Panc1 (cell line): ENCODE measurements around the gene WBP2. TPM values are rescaled to one million over a fixed set of nuclear protein-coding genes. Genes with fewer than 3 reads are reported as not detected.

ENCODE experiments used
- ATAC-seq: fragments of 200-7000 bp; cut with Tn5 transposase; 2 replicates; pipeline ENCODE4 v1.9.1; 2020; ENCODE audit warnings: mild to moderate bottlenecking, moderate library complexity
- BruUV-seq: library from RNA; stranded (reverse); fragments of 400-500 nt; replicated peaks from 2 replicates; lab custom pipeline; 2021; lab: Mats Ljungman, UMichigan
- CTCF ChIA-PET: fragments of 300-600 bp; sonication (Branson Sonifier 250); formaldehyde crosslinking; loops from one replicate; lab custom pipeline; 2022; ENCODE audit warnings: antibody characterized with exemption; lab: Charles Lee
- POLR2A ChIA-PET: fragments of 300-600 bp; sonication (Branson Sonifier 250); formaldehyde crosslinking; loops from one replicate; lab custom pipeline; 2022; ENCODE audit warnings: antibody characterized with exemption; lab: Charles Lee
- DNase-seq: peaks from one replicate; pipeline ENCODE4 v3.0.0-alpha.2; 2010; ENCODE audit warnings: low read depth, low spot score
- H3K27ac ChIP-seq: 2 replicates; pipeline ENCODE4 v1.5.1; 2011; ENCODE audit warnings: mild to moderate bottlenecking, low read length, inconsistent platforms
- H3K27me3 ChIP-seq: fragments of 200-500 bp; sonication (Bioruptor generic); 2 replicates; pipeline ENCODE4 v1.6.0; 2014; ENCODE audit warnings: low read length, inconsistent platforms; ENCODE audit not compliant: control insufficient read depth, insufficient read depth
- H3K36me3 ChIP-seq: fragments of 200-500 bp; sonication (Bioruptor generic); 2 replicates; pipeline ENCODE4 v1.5.1; 2014; ENCODE audit warnings: inconsistent platforms, mild to moderate bottlenecking, low read length, moderate library complexity; ENCODE audit not compliant: control insufficient read depth, insufficient read depth
- H3K4me1 ChIP-seq: 2 replicates; pipeline ENCODE4 v1.5.1; 2011; ENCODE audit warnings: inconsistent platforms, mild to moderate bottlenecking, low read length, moderate library complexity; ENCODE audit not compliant: control insufficient read depth, insufficient read depth
- H3K4me3 ChIP-seq, 2 experiments: 2 replicates each; pipeline ENCODE4 v1.5.1; 2011 to 2012; ENCODE audit warnings: low read depth in 2 of 2, low read length in 2 of 2, mild to moderate bottlenecking in 2 of 2, inconsistent platforms in 1 of 2, moderate library complexity in 1 of 2
- H3K9me3 ChIP-seq: fragments of 200-500 bp; sonication (Bioruptor generic); 2 replicates; pipeline ENCODE4 v1.5.1; 2014; ENCODE audit warnings: low read depth, mild to moderate bottlenecking, inconsistent platforms, low read length, moderate library complexity; ENCODE audit not compliant: control insufficient read depth, insufficient read depth
- POLR2AphosphoS5 ChIP-seq: IDR thresholded peaks from 2 replicates; pipeline ENCODE4 v1.6.1; 2012; ENCODE audit warnings: mild to moderate bottlenecking, low read depth, low read length, moderate library complexity
- SIN3A ChIP-seq: IDR thresholded peaks from 2 replicates; pipeline ENCODE4 v1.6.1; 2012; ENCODE audit warnings: low read depth, mild to moderate bottlenecking, low read length, moderate library complexity, borderline replicate concordance; ENCODE audit not compliant: insufficient read depth
- TCF7L2 ChIP-seq: IDR thresholded peaks from 2 replicates; pipeline ENCODE4 v1.6.1; 2011; ENCODE audit warnings: mild to moderate bottlenecking, low read depth, low read length, inconsistent platforms
- in situ Hi-C: cut with HindIII; loops from 2 replicates; pipeline ENCODE4 v1.10.0; 2016; ENCODE audit warnings: low sequenced_read_pairs, low pct_unique_long_range_greater_than_20kb
- intact Hi-C: fragments of 100-400 bp; cut with micrococcal nuclease; formaldehyde crosslinking; loops from one replicate; pipeline ENCODE4 v1.10.0; 2022; ENCODE audit not compliant: unreplicated experiment
- total RNA-seq: library from RNA; stranded (reverse); gene quantifications from one replicate; pipeline ENCODE4 v1.2.1, GENCODE V29; 2021; ENCODE audit not compliant: unreplicated experiment
- TF ChIP-seq, protein P1 (sequence below): fragments of 450-650 bp; IDR thresholded peaks from 2 replicates; pipeline ENCODE4 v1.5.1; 2017; ENCODE audit warnings: mild to moderate bottlenecking
- TF ChIP-seq, protein P2 (sequence below), 2 experiments: IDR thresholded peaks; 2 replicates each; pipeline ENCODE4 v1.6.1; 2011 to 2012; ENCODE audit warnings: low read depth in 2 of 2, control low read depth in 1 of 2, low read length in 1 of 2, mild to moderate bottlenecking in 1 of 2, moderate library complexity in 1 of 2; ENCODE audit not compliant: insufficient read depth in 1 of 2

Gene WBP2
- total RNA-seq, 1 experiment from 2014 or later: 163 TPM

DNA sequence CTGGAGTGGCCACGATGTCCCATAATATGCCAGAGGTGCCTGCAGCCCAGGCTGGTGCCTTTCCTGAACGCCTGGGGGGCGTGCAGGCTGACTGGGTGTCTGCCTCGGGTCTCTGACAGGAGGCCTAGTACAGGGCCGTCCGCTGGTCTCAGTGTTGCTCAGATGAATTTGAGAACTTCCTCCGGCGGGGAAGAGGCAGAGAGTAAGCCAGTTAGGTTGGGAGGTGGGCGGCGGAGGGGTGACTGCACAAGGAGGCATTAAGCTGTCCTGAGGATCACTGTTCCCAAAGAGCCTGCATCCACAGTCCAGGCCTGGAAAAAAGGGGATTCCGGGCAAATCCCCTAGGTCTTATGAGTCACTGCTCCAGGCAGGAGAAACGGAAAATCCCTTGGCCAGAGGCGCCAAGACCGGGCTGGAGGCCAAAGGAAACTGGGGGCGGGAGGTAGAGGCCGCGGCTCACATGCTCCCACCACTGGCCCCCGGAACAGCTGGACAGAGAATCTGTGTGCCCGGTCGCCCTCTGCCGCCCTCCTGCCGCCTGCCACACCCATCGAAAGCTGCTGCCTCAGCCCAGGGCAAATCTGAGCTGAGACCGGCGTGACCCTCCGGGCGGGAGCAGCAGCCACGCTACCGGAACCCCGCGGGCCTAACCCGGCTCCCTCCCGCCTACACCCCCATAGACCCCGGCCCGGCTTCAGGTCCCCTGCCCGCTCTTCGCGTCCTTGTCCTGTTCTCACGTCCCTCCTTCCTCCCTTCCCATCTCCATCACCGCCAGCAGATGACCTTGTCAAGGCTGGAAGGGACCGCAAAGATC lies 22.0 kb upstream of the WBP2 start:
- peak overlapping the region; percentile 88 for H3K27ac ChIP-seq
- no peaks in the 10 kb centered on the region for H3K27me3 ChIP-seq
- ChIA-PET POLR2A (interaction anchor here (0.6 to 2.8 kb wide), 3 partner anchors 21 to 100 kb away, joined by 3 to 10 read pairs (median 4); a partner anchor contains a TSS), CTCF (interaction anchor here (0.5 to 0.6 kb wide), 3 partner anchors 10 to 103 kb away, joined by 3 to 7 read pairs (median 4); no protein-coding TSS in a partner anchor)
- peak; percentile 64 for ATAC-seq
- intact Hi-C loops (no loop called here), in situ Hi-C loops (no loop called here)
- BruUV-seq: TSS peak; percentile 73
- no peaks in the 10 kb centered on the region; the same call in 1 of the 2 replicates for H3K36me3 ChIP-seq
- peak overlapping the region; percentile 76 to 82 for H3K4me3 ChIP-seq
- H3K9me3 ChIP-seq: no peaks in the 10 kb centered on the region
- TF ChIP-seq, protein P1, sequence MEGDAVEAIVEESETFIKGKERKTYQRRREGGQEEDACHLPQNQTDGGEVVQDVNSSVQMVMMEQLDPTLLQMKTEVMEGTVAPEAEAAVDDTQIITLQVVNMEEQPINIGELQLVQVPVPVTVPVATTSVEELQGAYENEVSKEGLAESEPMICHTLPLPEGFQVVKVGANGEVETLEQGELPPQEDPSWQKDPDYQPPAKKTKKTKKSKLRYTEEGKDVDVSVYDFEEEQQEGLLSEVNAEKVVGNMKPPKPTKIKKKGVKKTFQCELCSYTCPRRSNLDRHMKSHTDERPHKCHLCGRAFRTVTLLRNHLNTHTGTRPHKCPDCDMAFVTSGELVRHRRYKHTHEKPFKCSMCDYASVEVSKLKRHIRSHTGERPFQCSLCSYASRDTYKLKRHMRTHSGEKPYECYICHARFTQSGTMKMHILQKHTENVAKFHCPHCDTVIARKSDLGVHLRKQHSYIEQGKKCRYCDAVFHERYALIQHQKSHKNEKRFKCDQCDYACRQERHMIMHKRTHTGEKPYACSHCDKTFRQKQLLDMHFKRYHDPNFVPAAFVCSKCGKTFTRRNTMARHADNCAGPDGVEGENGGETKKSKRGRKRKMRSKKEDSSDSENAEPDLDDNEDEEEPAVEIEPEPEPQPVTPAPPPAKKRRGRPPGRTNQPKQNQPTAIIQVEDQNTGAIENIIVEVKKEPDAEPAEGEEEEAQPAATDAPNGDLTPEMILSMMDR: no peak
- TF ChIP-seq TCF7L2: 0 out of 2 replicates have a peak, but pooled peaks have one; percentile 30
- TF ChIP-seq POLR2AphosphoS5: peak; percentile 84
- TF ChIP-seq SIN3A: peak; percentile 94; the same call in 1 of the 2 replicates
- TF ChIP-seq, protein P2, sequence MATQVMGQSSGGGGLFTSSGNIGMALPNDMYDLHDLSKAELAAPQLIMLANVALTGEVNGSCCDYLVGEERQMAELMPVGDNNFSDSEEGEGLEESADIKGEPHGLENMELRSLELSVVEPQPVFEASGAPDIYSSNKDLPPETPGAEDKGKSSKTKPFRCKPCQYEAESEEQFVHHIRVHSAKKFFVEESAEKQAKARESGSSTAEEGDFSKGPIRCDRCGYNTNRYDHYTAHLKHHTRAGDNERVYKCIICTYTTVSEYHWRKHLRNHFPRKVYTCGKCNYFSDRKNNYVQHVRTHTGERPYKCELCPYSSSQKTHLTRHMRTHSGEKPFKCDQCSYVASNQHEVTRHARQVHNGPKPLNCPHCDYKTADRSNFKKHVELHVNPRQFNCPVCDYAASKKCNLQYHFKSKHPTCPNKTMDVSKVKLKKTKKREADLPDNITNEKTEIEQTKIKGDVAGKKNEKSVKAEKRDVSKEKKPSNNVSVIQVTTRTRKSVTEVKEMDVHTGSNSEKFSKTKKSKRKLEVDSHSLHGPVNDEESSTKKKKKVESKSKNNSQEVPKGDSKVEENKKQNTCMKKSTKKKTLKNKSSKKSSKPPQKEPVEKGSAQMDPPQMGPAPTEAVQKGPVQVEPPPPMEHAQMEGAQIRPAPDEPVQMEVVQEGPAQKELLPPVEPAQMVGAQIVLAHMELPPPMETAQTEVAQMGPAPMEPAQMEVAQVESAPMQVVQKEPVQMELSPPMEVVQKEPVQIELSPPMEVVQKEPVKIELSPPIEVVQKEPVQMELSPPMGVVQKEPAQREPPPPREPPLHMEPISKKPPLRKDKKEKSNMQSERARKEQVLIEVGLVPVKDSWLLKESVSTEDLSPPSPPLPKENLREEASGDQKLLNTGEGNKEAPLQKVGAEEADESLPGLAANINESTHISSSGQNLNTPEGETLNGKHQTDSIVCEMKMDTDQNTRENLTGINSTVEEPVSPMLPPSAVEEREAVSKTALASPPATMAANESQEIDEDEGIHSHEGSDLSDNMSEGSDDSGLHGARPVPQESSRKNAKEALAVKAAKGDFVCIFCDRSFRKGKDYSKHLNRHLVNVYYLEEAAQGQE (IDR thresholded peaks at IDR 0.05; ENCODE audit: insufficient read depth in 1 of 2, low read depth in 2 of 2, low read length in 1 of 2): peak in 1 of 2 experiments; percentile 28; a peak in 1 of 4 replicates
- no peak for DNase-seq
- H3K4me1 ChIP-seq: peaks cover 33% of the 10 kb centered on the region

DNA sequence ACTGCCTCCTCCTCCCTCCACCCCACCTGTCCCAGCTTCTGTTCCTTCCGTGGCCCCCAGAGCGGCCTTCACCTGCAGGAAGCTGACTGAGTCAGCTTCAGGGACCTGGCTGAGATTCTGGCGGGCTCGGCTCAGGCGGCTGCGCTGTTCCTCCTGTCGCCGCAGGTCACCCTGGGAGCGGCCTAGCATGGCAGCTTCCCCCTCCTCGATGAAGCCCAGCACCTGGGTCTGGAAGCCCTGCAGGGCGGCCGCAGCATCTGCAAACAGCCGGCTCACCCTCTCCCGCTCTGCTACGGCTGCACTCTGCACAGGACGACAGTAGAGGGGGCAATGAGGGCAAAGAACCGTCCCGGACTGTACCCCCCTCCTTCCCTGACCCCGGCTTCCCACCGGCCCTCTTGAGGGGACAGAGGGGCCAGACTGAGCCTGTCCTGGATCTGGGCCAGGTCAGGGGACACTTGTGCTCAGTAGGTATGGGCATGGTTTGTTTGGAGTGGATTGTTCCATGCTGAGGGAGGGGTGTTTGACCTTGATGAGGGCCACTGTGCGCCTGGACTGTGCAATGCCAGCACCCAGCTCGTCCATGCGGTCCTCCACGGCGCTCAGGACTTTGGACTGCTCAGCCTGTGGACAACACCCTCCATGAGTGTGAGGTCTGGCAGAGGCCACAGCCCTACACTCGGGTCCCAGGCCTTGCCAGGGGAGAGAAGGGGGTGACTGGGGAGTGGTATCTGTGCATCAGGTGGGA lies 21.2 kb upstream of the WBP2 start:
- Histone ChIP-seq H3K36me3 (no peaks in the 10 kb centered on the region; the same call in 1 of the 2 replicates), H3K27me3 (no peaks in the 10 kb centered on the region), H3K9me3 (no peaks in the 10 kb centered on the region), H3K4me1 (peaks cover 33% of the 10 kb centered on the region), H3K27ac (peak overlapping the region; percentile 88), H3K4me3 (peak overlapping the region; percentile 76 to 82)
- TF ChIP-seq, protein P2 (IDR thresholded peaks at IDR 0.05; ENCODE audit: insufficient read depth in 1 of 2, low read depth in 2 of 2, low read length in 1 of 2): no peak
- TF ChIP-seq SIN3A: 0 out of 2 replicates have a peak, but pooled peaks have one; percentile 33
- BruUV-seq: no TSS peak
- no peak for DNase-seq
- ChIA-PET POLR2A (interaction anchor here (0.9 to 2.8 kb wide), 2 partner anchors 21 to 96 kb away, joined by 4 to 10 read pairs; a partner anchor contains a TSS), CTCF (interaction anchor here (0.5 to 0.9 kb wide), 2 partner anchors 15 to 902 kb away, joined by 4 to 5 read pairs; no protein-coding TSS in a partner anchor)
- in situ Hi-C loops: no loop called here
- intact Hi-C loops: no loop called here
- peak; percentile 10 for ATAC-seq
